Activated CD4-positive, alpha-beta T cell treated with anti-CD3 and anti-CD28 coated beads, Interleukin-10, Interleukin-2, amounts not matched to agents 100 ng/mL and 50 ng/mL, durations not matched to agents 16 hours and 8 hours (primary cell): Measurements from ENCODE around the gene MOSPD2.

Experiments
- DNase-seq: peaks from one replicate; pipeline ENCODE4 v3.0.0-alpha.2; 2020

The MOSPD2 gene

GRCh38 chrX:14872851-14873675 lies at the start of gene MOSPD2, which contains the start of gene FANCB:
MOSPD2 (plus strand) TSS chrX:14873421; CDS start chrX:14873529, 108 bp downstream.
FANCB (minus strand) TSS chrX:14873069; CDS start chrX:14865510, 7,559 bp downstream.
- DNase-seq, result peak; percentile 95

GRCh38 chrX:14825851-14826250 lies 47.4 kb upstream of the MOSPD2 start:
- no peak for DNase-seq

GRCh38 chrX:14826319-14826718 lies 46.9 kb upstream of the MOSPD2 start:
- no peak for DNase-seq

DNA sequence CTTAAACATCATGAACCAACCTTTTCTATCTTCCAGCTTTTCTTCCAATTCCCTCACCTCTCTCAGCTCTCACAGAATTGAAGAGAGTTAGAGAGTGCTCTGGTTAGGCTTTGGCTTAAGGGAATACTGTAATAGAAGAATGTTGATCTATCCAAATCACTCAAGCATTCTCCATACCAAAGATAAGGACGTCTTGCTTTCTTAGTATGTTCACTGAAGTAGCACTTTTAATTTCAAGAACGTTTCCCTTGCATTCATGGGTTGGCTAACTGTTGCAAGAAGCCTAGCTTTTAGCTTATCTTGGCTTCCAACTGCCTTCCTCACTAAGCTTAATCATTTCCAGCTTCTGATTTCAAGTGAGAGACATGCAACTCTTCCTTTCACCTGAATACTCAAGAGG lies 43.6 kb upstream of the MOSPD2 start:
- DNase-seq, result no peak

DNA sequence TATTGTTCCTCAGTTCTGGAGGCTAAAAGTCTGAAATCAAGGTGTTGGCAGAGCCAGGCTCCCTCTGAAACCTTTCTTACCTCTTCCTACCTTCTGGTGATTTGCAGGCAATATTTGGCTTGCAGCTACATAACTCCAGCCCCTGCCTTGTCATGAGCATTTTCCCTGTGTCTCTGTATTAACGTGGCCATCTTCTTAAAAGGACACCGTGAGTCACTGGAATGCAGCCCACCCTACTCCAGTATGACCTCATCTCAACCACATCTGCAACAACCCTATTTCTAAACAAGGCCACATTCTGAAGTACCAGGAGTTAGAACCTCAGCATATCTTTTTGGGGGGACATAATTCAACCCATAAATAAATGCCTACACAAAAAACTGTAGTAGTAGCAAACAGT lies 41.1 kb upstream of the MOSPD2 start:
- DNase-seq, result no peak

- DNase-seq, result no peak
These were observed 40.6 kb upstream of the MOSPD2 start for GRCh38 chrX:14832586-14832985.

- DNase-seq, result no peak
These were observed 36.1 kb upstream of the MOSPD2 start for GRCh38 chrX:14837155-14837554.

- no peak for DNase-seq
These were observed 29.6 kb upstream of the MOSPD2 start for GRCh38 chrX:14843666-14844065.

GRCh38 chrX:14851526-14851925 lies 21.7 kb upstream of the MOSPD2 start:
- no peak for DNase-seq

- DNase-seq, result no peak
These were observed 8.6 kb upstream of the MOSPD2 start for GRCh38 chrX:14864631-14865030.

DNA sequence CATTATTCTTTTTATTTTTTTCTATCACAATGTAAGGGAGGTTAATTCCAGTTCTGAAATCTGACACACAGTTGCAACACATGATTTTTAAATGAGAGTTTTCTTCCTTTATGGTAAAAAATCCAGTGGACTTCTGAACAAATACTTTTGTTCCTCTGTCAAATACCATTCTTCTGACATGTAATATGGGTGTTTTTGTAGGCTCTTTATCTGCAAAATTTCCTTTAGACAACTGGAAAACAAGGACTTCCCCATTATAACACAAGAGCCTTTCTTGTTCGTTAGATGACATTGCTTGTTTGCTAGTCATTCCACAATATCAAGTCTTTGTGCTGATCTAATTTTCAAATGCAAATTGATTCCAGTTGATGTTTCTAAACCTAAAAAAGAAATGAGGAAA lies 8.0 kb upstream of the MOSPD2 start:
- DNase-seq, result no peak

GRCh38 chrX:14871767-14872166 lies 1.5 kb upstream of the MOSPD2 start:
- no peak for DNase-seq

DNA sequence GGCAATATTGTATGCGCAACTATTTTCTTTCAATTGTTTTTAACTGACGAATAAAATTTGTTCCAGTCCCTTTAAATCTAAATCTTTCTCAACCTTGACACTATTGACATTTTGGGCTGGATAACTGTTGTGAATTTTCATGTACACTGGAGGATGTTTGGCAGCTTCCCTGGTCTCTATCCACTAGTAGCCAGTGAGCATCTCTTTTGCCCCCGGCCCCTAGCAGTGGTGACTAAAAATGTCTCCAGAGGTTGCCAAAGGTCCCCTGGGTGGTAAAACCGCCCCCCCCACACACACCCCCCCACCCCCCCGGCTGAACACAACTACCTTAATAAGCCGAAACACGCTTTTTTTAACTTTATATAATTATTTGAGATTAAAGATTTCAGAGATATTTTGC lies 866 bp upstream of the MOSPD2 start:
- DNase-seq, result no peak

GRCh38 chrX:14873676-14874049 lies 442 bp downstream of the MOSPD2 start:
- no peak for DNase-seq

DNA sequence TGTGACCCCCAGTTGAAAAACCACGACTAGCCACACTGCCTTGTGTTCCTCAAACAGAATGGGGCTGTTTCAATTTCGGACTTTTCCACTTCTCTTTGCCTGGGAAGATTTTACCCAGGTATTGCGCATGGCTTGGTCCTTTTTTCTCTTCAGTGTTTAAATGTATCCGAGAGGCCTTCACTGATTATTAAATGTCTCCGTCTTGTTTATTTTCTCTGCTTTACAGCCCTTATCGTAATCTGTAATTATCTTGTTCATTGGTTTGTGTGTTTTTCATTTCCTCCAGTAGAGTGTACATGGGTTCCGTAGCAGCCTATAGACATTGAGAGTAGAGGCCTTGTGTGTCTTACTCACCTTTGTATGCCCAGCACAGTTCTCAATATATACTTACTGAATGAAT lies 2.4 kb downstream of the MOSPD2 start:
- DNase-seq, result no peak

GRCh38 chrX:14883826-14884225 lies 10.6 kb downstream of the MOSPD2 start:
- peak; percentile 33 for DNase-seq

DNA sequence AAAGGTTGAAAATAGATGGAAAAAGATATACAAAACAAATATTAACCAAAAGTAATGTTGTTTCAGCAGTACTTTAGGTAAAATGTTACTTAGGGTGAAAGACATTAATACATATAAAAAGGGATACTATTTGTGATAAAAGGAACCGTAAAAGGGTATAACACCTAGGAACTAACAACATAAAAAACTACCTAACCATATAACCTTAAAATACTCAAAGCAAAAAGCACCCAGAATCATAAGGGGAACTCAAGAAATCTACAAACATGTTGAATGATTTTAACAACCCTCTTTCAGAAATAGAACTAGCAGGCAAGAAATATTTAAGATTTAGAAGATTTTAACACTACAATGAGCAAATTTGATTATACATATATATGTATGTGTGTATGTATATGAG lies 11.5 kb downstream of the MOSPD2 start:
- no peak for DNase-seq

GRCh38 chrX:14886252-14886651 lies 13.0 kb downstream of the MOSPD2 start:
- no peak for DNase-seq

GRCh38 chrX:14896273-14896672 lies 23.1 kb downstream of the MOSPD2 start:
- no peak for DNase-seq

DNA sequence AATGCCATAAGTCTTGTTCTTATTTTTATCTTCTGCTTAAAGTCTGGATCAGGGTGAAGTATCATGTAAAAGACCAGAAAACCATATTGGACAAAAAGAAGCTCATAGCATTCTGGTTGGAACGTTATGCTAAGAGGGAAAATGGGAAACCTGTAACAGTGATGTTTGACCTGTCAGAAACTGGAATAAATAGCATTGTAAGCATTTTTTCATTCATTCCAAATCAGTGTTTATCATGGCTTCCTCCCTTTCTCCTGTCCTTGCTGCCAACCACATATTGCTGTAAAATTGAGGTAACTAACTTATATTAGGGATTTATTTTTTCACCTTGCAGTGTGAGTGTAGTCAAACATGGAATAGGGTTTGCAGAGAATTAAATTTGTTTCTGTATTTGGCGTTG lies 23.8 kb downstream of the MOSPD2 start:
- no peak for DNase-seq

GRCh38 chrX:14899607-14900006 lies 26.4 kb downstream of the MOSPD2 start:
- DNase-seq, result peak; percentile 50

DNA sequence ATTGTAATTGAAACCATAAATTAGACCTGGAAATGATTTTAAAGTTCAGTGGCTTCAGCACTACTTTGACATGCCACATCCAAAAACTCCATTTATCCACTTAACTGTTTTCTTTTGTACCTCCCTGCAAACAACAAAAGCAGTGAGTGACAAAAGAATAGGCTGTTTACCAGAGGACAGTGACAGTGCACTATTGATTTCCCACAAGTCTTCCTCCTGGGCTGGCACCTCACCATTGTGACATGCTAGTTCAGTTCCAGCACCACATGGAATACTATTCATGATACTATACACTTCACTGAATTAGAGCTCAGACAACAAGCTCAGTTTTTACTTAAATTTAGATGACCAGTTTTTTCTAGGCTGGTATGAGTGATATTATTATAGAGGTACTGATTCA lies 29.3 kb downstream of the MOSPD2 start:
- no peak for DNase-seq

DNA sequence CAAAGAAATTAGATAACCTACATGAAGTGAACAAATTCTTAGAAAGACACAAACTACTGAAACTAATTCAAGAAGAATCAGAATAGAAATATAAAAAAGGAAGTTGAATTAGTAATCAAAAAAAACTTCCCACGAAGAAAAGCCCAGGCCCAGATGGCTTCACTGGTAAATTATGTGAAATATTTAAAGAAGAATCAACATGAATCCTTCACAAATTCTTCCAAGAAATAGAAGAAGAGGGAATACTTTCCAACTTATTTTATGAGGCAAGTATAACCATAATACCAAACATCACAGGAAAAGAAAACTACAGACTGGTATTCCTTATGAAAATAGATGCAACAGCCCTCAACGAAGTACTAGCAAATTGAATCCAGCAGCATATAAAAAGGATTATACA lies 30.7 kb downstream of the MOSPD2 start:
- no peak for DNase-seq

DNA sequence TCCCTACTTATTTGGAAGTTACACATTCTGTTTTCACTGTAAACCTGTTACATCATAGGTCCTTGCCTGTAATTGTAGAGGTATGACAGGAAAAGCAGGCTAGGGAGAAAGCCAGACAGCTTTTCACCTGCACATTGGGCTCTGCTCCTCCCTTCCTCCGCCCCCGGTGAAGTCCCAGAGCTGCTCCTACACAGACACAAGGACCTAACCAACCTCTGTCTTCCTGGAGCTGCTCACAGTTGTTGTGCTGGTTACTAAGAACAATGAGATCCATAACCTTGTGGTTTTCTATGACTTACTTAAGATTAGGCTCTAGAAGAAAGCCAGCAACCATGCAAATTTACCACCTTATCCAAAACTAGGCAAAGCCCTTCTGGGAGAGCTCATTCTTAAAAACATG lies 40.0 kb downstream of the MOSPD2 start:
- no peak for DNase-seq

- DNase-seq, result no peak
These were observed 42.4 kb downstream of the MOSPD2 start for GRCh38 chrX:14915596-14915995.
